ENCODE measurements around the gene MANSC1. TPM values are rescaled to one million over a fixed set of nuclear protein-coding genes. Genes with fewer than 3 reads are reported as not detected.

MANSC1 gene
- 0.92 TPM in 1 of 2 replicates, not detected in the other for total RNA-seq (2014; rRNA removed; shearing (Covaris generic); ENCODE audit: low replicate concordance)

GRCh38 chr12:12349711-12350665 is at the start of gene MANSC1:
Gene MANSC1 (minus strand): TSS chr12:12350242. CDS start chr12:12343314, 6,928 bp downstream.
- Histone ChIP-seq H3K27me3 (no peaks in the 10 kb centered on the region; the same call in 1 of the 2 replicates), H3K4me3 (peak within 1 kb of the TSS; percentile 55), H3K9me3 (no peaks in the 10 kb centered on the region), H3K36me3 (no peaks in the 10 kb centered on the region)
- DNase-seq = peak; percentile 61

- Histone ChIP-seq H3K9me3 (no peaks in the 10 kb centered on the region), H3K36me3 (no peaks in the 10 kb centered on the region; the same call in 1 of the 2 replicates), H3K4me3 (no peak overlapping the region), H3K27me3 (no peaks in the 10 kb centered on the region)
- DNase-seq = no peak
Measured at GRCh38 chr12:12399161-12399560, 49.1 kb upstream of the MANSC1 start.

DNA sequence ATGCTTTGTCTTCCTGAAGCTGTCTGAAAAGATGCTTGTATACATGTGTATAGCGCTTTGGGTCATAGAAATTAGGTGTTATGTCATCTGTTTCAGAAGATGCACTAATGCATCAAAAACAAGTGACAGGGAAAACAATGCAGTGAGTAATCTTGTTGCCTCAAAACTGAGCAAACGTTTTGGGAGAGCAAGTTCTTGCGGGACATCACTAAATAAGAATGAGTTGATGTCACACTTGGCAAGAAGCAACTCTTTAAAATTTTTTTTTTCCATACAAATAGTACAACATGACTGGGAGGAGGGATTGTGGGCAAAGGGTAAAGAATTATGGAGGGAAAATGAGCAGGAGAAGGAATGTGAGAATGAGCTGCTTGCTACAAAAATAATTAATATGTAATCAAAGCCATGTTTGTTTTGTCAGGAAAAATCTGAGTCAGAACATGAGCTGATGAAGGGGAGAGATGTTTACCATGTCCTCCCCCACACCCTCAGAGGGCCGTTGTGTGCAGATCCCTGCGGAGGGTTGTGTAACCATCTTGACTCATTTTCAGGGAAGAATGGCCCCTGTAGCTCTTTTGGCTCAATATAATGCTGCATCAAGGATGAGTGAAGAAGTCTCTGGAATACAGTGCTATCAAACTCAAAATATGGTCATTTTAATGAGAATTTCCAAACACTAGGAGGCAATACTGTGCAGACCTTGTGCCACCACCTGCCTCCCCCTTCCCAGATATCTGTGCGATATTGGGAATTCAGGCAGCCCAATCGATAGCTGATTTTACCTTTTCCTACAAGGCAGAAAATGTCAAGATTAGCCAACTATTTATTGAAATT is 48.2 kb upstream of the MANSC1 start:
- H3K4me3 ChIP-seq = no peak overlapping the region
- H3K36me3 ChIP-seq = no peaks in the 10 kb centered on the region; the same call in 1 of the 2 replicates
- DNase-seq = peak; percentile 90
- H3K9me3 ChIP-seq = no peaks in the 10 kb centered on the region
- H3K27me3 ChIP-seq = no peaks in the 10 kb centered on the region

DNA sequence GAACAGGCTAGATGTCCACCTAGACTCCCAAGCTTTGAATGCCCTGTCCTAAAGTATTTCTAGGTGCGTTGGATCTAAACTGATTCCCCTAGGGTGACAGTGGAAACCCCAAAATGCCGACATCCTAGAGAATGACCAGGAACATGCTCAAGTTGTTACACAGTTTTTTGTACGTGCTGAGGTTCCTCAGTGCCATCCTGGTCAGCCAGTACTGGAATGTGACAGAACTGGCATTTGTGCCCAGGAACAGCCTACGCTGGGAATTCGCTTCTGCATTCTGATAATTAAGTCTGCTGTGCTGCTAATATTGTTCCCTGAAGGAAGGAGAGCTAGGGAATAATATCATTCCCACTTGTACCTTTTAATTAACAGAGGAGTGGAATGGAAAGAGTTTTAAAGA is 47.1 kb upstream of the MANSC1 start:
- H3K36me3 ChIP-seq = no peaks in the 10 kb centered on the region; the same call in 1 of the 2 replicates
- H3K27me3 ChIP-seq = no peaks in the 10 kb centered on the region
- H3K4me3 ChIP-seq = no peak overlapping the region
- DNase-seq = no peak
- H3K9me3 ChIP-seq = no peaks in the 10 kb centered on the region

DNA sequence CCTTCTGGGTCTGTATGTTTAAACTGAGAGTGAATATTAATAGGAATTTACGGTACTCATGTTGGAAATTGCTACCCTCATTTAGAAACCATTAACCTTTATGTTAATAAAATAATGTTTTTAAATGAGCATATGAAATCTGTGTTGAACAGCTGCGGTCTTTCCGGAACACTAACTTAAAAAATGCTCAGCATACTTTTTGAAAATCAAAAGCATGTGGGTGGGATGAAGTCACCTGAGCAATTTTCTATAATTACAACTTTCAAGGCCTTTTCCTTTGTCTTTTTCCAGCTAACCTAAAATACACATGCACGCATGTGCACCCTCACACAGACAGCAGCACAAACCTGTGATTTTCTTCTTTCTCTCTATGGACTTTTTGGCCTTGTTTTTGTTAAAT is 46.7 kb upstream of the MANSC1 start:
- Histone ChIP-seq H3K4me3 (no peak overlapping the region), H3K27me3 (no peaks in the 10 kb centered on the region), H3K9me3 (no peaks in the 10 kb centered on the region), H3K36me3 (no peaks in the 10 kb centered on the region; the same call in 1 of the 2 replicates)
- no peak for DNase-seq

GRCh38 chr12:12393171-12393570 is 43.1 kb upstream of the MANSC1 start:
- Histone ChIP-seq H3K27me3 (no peaks in the 10 kb centered on the region), H3K4me3 (no peak overlapping the region), H3K36me3 (no peaks in the 10 kb centered on the region), H3K9me3 (no peaks in the 10 kb centered on the region)
- DNase-seq = no peak

DNA sequence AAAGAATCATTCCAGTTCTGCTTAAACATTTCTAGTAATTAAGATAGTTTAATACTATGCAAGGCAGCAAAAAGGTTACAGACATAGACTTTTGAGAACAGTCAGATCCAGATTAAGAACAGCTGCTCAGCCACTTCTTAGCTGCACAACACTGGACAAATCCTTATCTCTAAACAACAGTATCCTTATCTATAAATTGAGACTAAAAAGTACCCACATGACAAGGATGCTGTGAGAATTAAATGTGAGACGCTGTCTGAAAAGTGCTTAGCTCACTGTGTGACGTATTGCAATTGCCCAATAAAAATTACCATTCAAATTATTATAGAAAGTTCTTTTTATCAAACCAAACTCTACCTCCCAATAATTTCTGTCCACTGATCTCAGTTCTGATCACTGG is 42.4 kb upstream of the MANSC1 start:
- H3K36me3 ChIP-seq = no peaks in the 10 kb centered on the region
- H3K27me3 ChIP-seq = no peaks in the 10 kb centered on the region
- no peak overlapping the region for H3K4me3 ChIP-seq
- H3K9me3 ChIP-seq = no peaks in the 10 kb centered on the region
- no peak for DNase-seq

GRCh38 chr12:12387501-12387900 is 37.5 kb upstream of the MANSC1 start:
- Histone ChIP-seq H3K9me3 (no peaks in the 10 kb centered on the region), H3K4me3 (no peak overlapping the region), H3K36me3 (no peaks in the 10 kb centered on the region; the same call in 1 of the 2 replicates), H3K27me3 (no peaks in the 10 kb centered on the region)
- DNase-seq = peak; percentile 55

- H3K36me3 ChIP-seq = no peaks in the 10 kb centered on the region; the same call in 1 of the 2 replicates
- no peak for DNase-seq
- peaks cover 6% of the 10 kb centered on the region for H3K9me3 ChIP-seq
- H3K27me3 ChIP-seq = no peaks in the 10 kb centered on the region
- no peak overlapping the region for H3K4me3 ChIP-seq
Measured at GRCh38 chr12:12384571-12385340, 34.7 kb upstream of the MANSC1 start.

- H3K27me3 ChIP-seq = no peaks in the 10 kb centered on the region
- H3K36me3 ChIP-seq = no peaks in the 10 kb centered on the region; the same call in 1 of the 2 replicates
- peaks cover 6% of the 10 kb centered on the region for H3K9me3 ChIP-seq
- DNase-seq = no peak
- no peak overlapping the region for H3K4me3 ChIP-seq
Measured at GRCh38 chr12:12381982-12382381, 31.9 kb upstream of the MANSC1 start.

- H3K4me3 ChIP-seq = no peak overlapping the region
- H3K27me3 ChIP-seq = no peaks in the 10 kb centered on the region
- DNase-seq = no peak
- no peaks in the 10 kb centered on the region; the same call in 1 of the 2 replicates for H3K36me3 ChIP-seq
- H3K9me3 ChIP-seq = peaks cover 6% of the 10 kb centered on the region
Measured at GRCh38 chr12:12380949-12381593, 31.0 kb upstream of the MANSC1 start.

DNA sequence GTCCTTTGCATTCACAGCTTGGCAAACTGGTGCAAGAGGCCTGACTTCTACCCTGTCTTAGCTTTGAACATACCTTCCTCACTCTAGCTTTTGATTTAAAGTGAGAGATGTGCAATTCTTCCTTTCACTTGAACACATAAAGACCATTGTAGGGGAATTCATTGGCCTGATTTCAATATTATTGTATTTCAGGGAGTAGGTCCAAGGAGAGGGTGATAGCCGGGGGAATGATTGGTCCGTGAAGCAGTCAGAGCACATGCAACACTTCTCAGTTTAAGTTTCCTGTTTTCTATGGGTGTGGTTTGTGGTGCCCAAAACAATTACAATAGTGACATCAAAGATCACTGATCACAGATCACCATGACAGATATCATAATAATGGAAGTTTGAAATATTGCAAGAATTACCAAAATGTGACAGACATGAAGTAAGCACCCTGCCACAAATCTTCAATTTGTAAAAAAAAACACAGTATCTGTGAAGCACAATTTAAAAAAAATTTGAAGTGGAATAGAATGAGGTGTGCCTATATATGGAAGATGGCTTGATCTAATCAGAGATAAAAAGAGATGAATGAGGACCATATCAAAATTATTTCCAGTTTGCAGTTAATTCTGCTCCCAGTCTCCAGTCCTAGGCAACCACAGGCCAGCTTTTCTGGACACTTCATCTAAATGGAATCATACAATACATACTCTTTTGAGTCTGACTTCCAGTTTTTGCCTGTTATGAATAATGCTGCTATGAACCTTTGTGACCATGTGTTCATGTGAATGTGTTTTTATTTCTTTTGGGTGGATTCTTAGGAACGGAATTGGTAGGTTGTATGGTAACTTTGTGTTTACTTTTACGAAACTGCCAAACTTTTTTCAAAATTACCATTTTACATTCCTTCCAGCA is 30.0 kb upstream of the MANSC1 start:
- Histone ChIP-seq H3K9me3 (peaks cover 6% of the 10 kb centered on the region), H3K4me3 (no peak overlapping the region), H3K36me3 (no peaks in the 10 kb centered on the region; the same call in 1 of the 2 replicates), H3K27me3 (no peaks in the 10 kb centered on the region)
- DNase-seq = no peak

DNA sequence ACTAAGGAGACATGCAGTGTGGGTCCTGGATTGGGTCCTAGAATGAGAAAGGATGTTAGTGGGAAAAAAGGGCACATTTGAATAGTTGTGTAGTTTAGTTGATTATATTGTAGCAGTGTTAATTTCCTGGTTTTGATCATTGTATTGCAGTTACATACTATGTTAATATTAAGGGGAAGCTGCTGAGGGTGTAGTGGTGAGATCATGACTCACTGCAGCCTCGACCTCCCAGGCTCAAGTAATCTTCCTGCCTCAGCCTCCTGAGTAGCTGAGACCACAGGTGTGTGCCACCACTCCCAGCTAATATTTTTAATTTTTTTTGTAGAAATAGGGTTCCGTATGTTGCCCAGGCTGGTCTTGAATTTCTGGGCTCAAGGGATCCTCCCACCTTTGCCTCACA is 28.6 kb upstream of the MANSC1 start:
- DNase-seq = no peak
- no peak overlapping the region for H3K4me3 ChIP-seq

DNA sequence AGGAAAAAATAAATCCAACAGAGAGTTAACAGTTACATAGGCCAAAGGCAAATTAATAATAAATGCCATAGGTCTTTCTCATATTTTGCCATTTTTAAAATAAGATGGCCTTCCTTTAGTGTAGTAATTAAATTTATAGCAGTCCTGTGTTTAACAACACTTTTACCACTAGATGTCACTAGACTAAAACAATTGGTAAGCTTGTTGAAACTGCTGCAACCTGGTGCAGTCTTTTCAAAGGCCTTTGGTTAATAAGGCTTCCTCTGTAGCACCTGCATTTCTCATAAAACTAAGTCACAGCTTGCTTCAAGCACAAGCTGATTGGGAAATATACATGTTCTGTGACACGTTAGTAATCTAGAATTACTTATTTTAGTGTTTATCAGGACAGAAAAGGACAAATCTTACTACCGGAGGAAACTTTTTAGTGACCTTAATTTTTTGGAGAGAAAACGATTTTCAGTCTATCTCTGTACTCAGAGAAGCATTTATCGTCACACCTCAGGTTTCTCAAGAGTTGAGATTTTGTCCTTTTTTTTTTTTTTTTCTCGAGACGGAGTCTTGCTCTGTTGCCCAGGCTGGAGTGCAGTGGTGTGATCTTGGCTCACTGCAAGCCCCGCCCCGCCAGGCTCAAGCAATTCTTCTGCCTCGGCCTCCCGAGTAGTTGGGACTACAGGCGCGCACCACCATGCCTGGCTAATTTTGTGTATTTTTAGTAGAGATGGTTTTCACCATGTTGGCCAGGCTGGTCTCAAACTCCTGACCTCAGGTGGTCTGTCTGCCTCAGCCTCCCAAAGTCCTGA is 26.8 kb upstream of the MANSC1 start:
- H3K27me3 ChIP-seq = no peaks in the 10 kb centered on the region
- no peak overlapping the region for H3K4me3 ChIP-seq
- no peak for DNase-seq
- no peaks in the 10 kb centered on the region for H3K36me3 ChIP-seq
- peaks cover 6% of the 10 kb centered on the region for H3K9me3 ChIP-seq

More for the DNA sequence above, 28.6 kb upstream of the MANSC1 start:
- Histone ChIP-seq H3K27me3 (no peaks in the 10 kb centered on the region), H3K36me3 (no peaks in the 10 kb centered on the region; the same call in 1 of the 2 replicates), H3K9me3 (peaks cover 6% of the 10 kb centered on the region)

Measured in MG63 (cell line).